NCI-H1092 treated with DMSO at 0.1 percent for 48 hours (cell line): Measurements from ENCODE around the gene HDAC1.
"Not testable (repeated sequence)": the region's sequence is repeated elsewhere in the genome, so short reads cannot be mapped to it uniquely, and the experiment has no call there.

ENCODE experiments used
- DNase-seq: peaks from one replicate; lab custom pipeline; 2025; lab: John Stamatoyannopoulos, UW

HDAC1 gene

DNA sequence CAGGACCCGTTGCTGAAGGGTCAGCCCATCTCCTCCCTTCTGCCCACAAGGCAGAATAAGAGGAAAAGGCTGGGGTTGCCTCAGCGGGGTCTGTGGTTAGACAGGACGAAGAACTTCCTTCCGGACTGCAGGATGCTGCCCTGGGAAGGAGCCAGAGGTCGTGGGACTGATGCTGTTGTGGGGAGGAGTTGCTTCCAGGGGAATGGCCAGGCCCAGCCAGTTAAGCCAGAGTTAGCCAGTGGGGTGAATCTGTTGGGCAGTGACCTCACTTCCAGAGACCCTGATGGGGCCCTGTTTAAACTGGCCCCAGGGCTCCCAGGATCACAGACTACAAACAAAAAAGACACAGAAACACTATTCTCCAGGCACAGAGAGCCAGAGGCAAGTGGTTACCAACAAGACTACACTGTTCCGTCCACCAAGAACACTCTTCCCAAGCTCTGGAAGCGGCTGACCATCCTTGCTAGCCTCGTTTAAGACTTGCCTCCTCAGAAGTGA lies 57.4 kb downstream of the HDAC1 start:
- no peak for DNase-seq

DNA sequence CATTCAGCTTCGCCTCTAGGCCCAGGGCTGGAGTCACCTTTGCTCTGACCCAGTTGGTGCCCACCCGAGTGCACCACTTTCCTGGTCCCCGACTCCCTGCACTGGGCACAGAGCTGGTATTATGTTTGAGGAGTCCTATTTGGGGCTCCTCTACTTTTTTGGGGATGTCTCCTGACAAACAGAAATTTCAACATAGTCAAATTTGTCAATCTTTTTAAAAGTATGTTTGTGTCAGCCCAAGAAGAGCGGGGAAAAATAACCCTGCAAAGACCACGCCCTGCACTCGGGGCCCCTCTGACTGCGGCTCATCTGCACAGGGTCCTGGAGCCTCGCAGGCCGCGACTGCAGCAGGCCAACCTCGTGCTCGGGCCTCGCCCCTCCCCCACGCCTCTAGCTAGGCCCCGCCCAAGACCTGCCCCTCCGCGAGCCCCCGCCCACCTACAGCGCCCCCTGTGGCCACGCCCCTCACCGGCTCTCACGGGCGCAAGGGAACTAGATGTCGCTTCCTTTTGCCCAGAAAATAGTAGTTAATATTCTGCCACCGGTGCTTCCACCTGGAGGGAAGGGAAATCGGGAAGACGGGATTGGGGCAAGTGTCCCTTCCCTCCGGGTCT lies 59.0 kb downstream of the HDAC1 start:
- peak; percentile 97 for DNase-seq

DNA sequence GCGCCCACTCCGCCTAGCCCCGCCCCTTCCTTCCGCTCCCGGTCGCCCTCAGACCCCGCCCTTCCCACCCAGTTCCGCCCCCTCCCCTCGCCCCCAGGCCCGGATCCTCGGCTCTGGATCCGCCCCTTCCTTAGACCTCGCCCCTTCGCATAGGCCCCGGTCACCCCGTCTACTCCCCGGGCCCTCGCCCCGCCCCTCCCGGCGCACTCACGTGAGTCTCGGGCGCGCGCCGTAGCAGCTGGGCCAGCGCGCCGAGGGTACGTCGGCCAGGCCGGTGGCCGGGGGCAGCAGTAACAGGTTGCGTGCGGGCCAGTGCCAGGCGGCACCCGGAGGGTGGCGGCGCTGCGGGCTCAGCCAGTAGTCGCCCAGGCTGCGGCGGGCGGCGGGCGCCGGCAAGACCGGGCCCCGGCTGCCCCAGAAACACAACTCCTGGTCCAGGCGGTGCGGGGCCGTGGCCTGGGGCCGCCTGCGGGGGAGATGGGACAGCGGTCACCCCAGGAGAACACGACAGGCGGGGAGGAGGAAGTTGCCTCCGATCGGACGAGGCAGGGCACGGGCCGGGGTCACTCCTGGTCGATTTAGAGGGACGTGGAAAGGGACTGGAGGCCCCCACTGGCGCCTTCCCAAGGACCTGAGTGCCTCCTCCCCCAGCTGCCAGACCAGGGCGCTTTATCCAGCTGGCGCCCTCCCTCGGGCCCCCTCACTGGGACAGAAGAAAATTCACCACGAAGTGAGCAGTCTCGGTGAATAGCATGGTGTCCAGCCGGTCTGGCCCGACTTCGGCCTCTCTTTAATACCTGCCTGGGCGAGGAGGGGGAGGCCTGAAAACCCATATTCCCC lies 59.7 kb downstream of the HDAC1 start:
- peak; percentile 97 for DNase-seq

DNA sequence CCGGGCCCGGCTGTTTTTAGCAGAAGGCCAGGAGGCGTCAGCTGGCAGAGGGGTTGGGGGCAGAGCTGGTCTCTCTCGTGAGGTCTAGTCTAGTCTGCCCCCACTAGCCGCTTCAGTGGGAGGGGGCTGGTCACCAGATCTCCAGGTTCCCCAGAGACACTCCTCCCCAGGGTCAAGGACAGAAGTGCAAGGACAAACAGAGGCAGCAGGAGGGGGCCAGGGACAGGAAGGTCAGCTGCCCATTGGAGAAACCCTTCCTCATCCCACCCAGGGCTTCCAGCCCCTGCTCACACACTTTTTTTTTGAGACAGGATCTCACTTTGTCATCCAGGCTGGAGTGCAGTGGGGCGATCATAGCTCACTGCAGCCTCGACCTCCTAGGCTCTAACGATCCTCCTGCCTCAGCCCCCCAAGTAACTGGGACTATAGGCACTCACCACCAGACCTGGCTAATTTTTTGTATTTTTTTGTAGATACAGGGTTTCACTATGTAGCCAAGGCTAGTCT lies 60.4 kb downstream of the HDAC1 start:
- DNase-seq: no peak

DNA sequence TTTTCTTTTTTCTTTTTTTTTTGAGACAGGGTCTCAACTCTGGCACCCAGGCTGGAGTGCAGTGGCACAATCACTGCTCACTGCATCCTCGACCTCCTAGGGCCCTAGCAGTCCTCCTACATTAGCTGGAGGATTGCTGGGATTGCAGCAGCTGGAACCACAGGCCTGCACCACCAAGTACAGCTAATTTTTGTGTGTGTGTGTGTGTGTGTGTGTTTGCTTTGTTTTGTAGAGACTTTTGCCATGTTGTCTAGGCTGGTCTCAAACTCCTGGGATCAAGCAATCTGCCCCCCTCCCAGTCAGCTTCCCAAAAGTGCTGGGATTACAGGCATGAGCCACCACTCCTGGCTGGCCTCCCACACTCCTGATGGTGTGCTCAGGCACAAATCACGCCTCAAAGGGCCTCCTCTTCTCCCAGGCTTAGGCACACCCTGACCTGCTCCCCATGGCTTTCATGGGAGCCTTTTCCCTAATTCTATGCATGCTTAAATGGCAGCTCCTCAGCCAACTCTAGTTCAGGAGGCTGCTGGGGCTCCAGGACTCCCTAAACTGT lies 61.0 kb downstream of the HDAC1 start:
- no peak for DNase-seq

DNA sequence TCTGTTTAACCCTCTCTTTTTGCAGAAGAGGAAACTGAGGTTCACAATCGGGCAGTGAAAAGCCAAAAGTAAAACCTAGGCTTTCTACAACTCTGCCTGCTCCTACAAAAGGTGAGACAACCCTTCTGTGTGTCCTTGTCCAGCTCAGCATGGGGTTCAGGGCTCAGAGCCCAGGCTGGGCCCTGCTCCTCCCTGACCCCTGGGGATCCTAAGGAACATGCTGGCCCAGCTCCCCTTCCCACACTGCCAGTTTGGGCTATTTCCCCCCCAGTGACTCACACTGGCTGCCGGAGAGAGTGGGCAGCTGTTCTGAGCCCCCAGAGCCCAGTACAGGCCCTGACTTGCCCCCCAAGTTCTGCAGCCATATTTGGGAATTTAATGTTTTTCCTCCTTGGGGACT lies 61.5 kb downstream of the HDAC1 start:
- no peak for DNase-seq

DNA sequence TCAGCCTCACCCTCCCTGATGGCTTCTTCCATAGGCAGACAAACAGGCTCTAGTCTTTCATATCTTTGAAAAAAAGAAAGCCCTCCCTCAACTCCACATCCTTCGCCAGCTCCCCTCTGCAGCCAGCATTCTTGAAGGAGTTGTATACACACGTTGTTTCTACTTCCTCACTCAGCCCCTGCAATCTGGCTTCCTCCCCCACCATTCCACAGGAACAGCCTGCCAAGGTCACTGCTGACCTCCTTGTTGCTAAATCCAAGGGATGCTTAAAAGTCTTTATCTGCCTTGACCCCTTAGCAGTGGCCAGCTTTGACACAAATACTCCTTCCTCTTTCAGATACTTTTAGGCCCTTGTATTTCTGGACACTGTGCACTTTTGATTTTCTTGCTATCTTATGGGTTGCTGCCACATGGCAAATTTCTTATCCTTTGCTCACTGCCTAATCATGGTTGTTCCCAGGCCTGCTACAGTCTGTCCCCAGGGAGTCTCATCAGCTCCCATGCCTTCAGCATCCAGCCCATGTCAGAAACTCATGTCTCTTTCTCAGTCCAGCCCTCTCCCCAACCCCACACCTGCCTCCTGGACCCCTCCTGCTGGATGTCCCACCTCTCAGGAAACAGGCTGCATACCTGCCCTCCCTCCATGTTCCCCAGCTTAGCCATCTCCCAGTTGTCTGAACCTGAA lies 62.1 kb downstream of the HDAC1 start:
- no peak for DNase-seq

DNA sequence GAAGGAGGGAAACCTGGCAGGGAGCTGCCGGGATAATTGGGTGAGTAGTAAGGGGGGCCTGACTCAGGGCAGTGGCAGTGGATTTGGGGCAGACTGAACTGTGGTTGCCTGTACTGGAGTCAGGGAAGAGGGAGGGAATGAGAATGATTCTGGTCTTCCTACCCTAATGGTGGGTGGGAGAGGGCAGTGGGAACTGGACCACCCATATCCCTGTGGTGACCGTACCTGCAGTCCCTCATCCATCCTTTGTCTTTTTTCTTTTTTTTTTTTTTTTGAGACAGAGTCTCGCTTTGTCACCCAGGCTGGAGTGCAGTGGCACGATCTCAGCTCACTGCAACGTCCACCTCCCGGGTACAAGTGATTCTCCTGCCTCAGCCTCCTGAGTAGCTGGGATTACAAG lies 63.9 kb downstream of the HDAC1 start:
- DNase-seq: not testable (repeated sequence)

DNA sequence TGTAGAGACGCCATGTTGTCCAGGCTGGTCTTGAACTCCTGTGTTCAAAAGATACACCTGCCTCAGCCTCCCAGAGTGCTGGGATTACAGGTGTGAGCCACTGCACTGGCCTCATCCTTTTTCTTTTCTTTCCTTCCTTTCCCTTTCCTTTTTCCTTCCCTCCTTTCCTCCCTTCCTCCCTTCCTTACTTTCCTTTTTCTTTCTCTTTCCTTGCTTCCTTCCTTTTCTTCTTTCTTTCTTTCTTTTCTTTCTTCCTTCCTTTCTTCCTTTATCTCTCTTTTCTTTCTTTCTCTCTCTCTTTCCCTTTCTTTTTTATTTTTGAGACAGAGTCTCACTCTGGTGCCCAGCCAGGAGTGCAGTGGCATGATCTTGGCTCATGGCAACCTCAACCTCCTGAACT lies 64.6 kb downstream of the HDAC1 start:
- DNase-seq: no peak

DNA sequence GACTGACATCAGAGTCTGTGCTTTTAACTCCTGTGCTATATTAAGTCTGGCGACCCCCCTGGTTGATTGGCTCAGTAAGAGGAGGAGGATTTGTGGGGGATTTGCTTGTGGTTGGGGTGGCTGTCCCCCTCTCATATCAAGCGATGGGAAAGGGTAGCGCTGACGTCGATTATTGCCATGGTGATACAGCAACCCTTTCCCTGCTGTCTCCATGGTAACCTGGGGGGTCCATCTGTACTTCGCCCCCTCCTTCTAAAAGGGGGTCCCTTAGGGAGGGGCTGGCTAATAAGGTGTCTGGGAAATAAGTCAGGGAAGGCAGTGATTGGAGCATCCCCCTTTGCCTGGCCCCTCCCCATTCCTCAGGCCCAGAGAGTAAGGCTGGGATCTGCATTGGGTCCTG lies 65.7 kb downstream of the HDAC1 start:
- no peak for DNase-seq

DNA sequence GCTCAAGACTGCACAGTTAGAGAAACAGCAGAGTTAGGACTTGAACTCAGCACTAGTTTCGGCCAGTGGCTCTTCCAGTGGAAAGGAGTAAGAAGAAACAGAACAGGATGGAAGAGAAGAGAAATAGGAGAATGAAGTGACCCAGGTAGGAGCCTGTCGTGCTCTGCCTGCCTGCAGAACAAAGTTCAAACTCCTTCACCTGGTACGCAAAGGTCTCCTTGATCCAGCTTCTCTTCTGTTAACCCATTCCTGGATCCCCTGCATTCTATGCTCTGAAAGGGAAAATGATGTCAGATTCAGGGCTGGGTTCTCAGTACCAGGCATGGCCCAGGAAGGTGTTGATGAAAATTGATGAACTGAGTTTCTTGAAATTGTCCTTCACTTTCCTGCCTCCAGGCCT lies 66.6 kb downstream of the HDAC1 start:
- no peak for DNase-seq

DNA sequence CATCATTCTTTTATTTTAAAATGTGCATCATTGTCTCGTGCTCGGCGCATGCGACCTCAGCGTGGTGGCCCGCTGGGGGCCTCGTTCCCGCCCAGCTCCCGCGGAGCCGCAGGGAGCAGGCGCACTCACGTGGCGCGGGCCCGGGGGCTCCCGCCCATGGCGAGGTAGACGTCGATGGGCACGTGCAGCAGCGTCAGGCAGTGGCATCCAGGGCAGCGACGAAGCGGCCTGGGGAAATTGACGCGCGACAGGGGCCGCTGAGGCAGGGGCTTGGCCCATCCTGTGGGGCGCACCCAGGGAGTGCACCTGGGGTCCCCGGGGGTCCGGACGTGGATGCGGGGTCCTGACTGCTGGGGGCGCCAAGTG lies 69.4 kb downstream of the HDAC1 start:
- DNase-seq: no peak

DNA sequence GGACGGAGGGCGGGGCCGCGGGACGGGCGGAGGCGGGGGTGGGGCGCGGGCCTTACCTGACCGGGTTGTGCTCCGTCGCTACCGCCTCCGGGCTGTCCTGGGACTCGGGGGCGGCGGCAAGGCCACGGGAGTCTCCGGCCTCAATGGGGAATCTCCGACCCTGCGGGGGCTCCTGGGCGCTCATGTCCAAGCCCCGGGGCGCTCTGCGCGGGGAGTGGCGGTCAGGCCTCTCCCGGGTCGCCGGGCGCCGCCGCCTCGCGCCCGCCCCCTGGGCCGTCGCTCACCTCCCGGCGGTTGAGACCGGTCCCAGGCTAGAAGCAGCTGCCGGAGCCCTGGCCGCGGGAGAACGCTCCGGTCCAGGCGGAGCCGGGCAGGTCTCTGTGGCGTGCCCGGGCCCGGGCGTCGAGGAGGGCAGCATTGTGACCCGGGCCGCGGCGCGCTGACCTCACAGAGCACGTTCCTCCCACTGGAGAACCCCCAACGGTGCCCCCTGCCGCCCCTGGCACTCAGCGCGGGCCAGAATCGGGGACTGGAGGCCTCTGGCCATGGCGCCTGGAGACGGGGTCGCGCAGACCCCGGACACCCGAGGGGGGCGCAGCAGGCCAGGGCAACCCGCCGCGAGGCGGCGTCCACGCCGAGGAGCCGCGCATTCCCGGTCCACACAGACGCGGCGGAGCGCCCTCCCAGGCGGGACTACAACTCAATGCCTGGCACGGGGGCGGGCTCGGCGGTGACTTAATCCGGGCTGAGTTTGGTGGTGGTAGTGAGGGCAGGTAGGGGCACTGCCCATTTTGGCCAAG lies 70.0 kb downstream of the HDAC1 start:
- peak; percentile 22 for DNase-seq

DNA sequence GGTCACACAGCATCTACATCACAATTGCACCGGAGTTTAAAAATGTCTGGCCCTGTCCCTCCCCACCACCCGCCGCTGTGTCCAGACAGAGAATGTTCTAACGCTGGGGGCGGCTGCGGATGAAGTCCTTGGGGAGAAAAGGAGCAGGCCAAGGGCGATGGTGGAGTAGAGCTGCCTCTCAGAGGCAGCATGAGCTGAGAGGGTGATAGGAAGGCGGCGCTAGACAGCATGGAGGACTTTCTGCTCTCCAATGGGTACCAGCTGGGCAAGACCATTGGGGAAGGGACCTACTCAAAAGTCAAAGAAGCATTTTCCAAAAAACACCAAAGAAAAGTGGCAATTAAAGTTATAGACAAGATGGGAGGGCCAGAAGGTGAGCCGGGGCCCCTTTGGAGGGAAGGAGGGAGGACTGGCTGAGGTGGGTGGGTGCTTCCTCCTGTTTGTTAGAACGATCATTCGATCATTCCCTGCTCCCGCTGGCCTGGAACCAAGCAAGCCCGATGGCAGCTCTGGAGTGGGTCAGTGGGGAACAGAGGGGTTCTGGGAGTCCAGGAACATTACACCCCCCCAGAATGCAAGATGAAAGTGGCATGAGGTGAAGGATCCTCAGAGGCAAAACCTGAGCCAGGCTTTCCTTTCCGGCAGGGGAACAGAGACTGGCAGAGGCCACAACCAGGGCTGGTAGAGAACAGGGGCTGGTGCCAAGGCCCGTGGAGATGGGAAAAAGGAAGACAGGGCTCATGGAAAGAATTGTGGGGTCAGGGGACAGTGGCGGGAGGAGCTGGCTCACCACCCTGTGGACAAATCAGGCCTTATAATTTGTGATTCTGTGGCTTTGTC lies 70.8 kb downstream of the HDAC1 start, which contains the start of the genes FAM229A and TSSK3:
Gene FAM229A, minus strand, starts transcription at position 12 of the 840 bp plus-strand sequence. CDS start 394 bp downstream, outside the sequence.
Gene TSSK3, plus strand, starts transcription at position 66 of the 840 bp plus-strand sequence. Its CDS starts 163 bp downstream, at position 229.
- no peak for DNase-seq

DNA sequence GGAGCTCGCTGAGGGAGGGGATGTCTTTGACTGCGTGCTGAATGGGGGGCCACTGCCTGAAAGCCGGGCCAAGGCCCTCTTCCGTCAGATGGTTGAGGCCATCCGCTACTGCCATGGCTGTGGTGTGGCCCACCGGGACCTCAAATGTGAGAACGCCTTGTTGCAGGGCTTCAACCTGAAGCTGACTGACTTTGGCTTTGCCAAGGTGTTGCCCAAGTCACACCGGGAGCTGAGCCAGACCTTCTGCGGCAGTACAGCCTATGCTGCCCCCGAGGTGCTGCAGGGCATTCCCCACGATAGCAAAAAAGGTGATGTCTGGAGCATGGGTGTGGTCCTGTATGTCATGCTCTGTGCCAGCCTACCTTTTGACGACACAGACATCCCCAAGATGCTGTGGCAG lies 71.8 kb downstream of the HDAC1 start:
- DNase-seq: no peak

DNA sequence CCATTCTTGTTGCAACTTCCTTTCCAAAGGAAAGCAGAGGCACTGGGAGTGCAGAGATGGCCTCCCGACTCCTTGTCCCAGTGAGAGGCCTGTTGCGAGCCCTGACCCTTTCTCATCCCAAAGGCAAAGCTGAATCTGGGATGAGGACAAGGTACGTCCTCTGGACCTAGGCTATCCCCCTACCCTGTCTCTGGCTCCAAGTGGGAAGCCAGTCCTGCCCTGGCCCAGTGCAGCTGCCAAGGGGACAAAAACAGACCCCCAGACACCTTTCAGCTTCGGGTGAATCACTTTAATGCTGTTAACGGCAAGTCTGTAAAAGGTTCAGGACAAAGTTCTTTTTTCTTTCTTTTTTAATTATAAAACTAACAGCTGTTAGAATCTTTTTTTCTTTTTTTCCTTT lies 73.0 kb downstream of the HDAC1 start:
- no peak for DNase-seq

DNA sequence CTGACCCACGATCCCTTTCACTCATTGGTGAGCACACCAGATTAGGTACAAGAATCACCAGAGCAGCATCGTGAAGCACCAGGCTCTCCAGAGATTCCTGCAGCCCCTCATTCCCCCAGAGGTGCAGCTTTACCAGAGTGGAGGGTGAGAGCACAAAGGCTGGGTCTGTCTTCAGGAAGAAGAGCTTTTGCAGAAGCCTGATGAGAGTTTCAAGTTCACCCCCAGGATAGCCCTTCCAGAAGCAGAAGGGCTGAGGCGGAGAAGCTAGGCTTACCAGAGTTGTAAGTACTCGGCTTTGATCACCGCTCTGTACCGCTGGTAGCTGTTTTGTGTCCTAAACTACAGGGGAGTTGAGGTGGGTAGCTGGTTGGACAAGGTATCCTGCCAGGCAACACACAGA lies 73.6 kb downstream of the HDAC1 start:
- DNase-seq: no peak

DNA sequence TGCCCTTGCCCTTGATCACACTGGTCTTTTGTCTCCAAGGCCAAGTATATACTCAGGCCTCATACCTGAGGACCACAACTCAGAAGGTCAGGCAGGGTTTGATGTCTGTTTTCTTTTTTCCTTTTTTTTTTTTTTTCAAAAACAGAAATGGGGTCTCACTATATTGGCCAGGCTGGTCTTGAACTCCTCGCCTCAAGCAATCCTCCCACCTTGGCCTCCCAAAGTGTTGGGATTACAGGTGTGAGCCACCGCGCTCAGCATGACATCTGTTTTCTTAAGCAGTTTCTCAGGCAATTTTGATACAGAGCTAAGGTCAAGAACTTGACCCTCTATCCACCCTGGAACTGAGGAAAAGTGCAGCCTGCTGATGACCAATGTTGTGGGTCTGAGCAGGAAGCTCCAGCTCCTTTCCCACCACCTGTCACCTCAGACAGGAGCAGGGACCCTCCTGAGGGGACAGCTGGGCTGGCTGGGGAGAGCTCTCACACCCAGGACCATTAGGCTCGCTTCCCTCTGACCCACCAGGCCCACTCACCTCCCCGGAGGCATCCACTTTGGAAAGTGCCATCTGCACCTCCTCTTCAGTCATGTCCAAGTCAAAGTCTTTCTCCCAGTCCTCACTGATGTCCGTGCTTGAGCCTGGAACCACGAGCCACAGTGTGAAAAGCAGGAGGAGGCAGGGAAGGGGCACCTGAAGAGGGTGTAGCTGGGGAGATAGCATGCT lies 76.2 kb downstream of the HDAC1 start:
- DNase-seq: no peak

DNA sequence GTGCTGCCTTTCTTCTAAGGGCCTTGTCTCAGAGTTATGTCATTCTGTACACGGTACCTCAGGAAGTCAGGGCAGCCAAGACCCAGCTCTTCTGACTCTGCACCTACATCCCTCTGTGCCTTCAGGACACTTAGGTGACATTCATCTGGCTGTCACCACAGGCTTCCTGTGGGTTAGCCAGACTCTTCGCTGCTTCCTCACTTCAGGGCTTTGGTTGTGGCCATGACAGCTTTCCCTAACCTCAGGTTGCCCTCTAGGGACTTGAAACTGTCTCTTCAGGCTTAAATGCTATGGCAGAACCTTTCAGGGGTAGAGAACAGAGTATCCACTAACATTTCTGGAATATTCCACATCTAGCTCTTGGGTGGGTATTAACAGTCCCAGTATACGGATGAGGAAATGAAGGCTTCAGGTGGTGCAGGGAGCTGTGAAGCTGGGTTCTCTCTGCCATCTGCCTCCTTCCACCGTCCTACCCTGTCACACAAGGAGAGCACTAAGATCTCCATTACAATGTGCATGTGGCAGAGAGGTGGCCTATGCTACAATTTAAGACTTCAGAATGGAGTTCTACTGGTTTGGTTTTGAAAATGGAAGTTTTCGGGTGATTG lies 80.4 kb downstream of the HDAC1 start:
- no peak for DNase-seq
